ENCODE measurements around the gene ZNF195. TPM values are rescaled to one million over a fixed set of nuclear protein-coding genes. Genes with fewer than 3 reads are reported as not detected.

ZNF195 gene
- polyA plus RNA-seq, 10 donors = 11.6 to 22.9 (median 18.1) TPM

Other genes with a start within 250 kb of the ZNF195 start
- 10 to 100 TPM; 11.4 to 21.7 (median 14.6) TPM for gene OSBPL5, start 213.8 kb downstream of the ZNF195 start, polyA plus RNA-seq (ENCODE audit: insufficient read length in 10 of 10)
- gene MRGPRG, start 160.3 kb downstream of the ZNF195 start, polyA plus RNA-seq (ENCODE audit: insufficient read length in 10 of 10) = not detected
- gene MRGPRE, start 146.7 kb downstream of the ZNF195 start, polyA plus RNA-seq (ENCODE audit: insufficient read length in 10 of 10) = not detected

Measured in muscle of back (tissue), 10 donors.